NCI-H128 (cell line): ENCODE measurements around the gene NUP98.

Experiments used
- DNase-seq: peaks from one replicate; lab custom pipeline; 2025; ENCODE audit not compliant: unreplicated experiment; lab: John Stamatoyannopoulos, UW

The NUP98 gene

GRCh38 chr11:3797329-3798090 lies at the start of gene NUP98:
TSS of gene NUP98 (minus strand) at chr11:3797554. CDS start at chr11:3782117, 15,437 bp downstream.
- peak; percentile 99 for DNase-seq

GRCh38 chr11:3845670-3846069 lies 48.3 kb upstream of the NUP98 start:
- DNase-seq: no peak

DNA sequence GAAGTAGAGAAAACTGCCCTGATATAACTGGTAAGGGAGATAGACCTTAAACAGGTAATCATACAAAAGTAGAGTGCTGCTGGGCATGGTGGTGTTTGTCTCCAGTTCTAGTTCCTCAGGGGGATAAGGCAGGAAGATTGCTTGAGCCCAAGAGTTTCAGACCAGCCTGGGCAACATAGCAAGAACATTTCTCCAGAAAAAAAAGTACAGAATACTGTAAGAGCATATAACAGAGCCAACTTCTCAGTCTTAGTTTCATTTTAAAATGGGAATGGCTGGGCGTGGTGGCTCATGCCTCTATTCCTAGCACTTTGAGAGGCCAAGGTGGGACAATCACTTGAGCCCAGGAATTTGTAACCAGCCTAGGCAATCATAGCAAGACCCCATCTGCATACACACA lies 47.9 kb upstream of the NUP98 start:
- no peak for DNase-seq

GRCh38 chr11:3843326-3843725 lies 46.0 kb upstream of the NUP98 start:
- DNase-seq: no peak

- peak; percentile 34 for DNase-seq
These were observed 44.3 kb upstream of the NUP98 start for GRCh38 chr11:3841426-3842350.

DNA sequence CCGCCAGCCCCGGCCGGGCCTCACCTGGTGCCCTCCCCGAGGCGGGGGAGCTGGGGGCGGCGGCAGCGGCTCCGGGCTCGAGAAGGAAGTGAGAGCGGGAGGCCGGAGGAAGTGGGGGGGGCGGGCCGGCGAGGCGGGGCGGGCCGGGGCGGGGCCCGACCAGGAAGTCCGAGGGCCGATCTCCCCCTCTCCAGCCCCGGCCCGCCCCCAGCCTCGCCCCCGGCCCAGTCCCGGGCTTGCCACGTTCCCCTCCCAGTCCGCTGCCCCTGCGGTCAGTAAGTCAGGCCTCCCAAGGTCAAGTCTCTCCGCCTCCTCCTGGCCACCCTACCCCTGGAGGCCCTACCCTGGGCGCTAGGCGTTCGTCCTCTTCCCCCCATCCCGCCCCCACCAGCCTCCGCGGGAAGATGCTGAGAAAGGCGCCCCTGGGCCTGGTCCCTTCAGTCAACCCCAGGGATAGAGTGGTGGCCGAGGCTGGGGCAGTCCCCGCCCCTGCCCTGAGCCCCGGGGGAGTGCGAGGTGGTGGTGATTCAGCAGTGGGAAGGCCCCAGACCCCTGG lies 43.6 kb upstream of the NUP98 start, which contains the start of gene RHOG:
TSS of gene RHOG (minus strand) at position 90 of the 556 bp plus-strand sequence. CDS start 12,821 bp downstream, outside the sequence.
- DNase-seq: no peak

DNA sequence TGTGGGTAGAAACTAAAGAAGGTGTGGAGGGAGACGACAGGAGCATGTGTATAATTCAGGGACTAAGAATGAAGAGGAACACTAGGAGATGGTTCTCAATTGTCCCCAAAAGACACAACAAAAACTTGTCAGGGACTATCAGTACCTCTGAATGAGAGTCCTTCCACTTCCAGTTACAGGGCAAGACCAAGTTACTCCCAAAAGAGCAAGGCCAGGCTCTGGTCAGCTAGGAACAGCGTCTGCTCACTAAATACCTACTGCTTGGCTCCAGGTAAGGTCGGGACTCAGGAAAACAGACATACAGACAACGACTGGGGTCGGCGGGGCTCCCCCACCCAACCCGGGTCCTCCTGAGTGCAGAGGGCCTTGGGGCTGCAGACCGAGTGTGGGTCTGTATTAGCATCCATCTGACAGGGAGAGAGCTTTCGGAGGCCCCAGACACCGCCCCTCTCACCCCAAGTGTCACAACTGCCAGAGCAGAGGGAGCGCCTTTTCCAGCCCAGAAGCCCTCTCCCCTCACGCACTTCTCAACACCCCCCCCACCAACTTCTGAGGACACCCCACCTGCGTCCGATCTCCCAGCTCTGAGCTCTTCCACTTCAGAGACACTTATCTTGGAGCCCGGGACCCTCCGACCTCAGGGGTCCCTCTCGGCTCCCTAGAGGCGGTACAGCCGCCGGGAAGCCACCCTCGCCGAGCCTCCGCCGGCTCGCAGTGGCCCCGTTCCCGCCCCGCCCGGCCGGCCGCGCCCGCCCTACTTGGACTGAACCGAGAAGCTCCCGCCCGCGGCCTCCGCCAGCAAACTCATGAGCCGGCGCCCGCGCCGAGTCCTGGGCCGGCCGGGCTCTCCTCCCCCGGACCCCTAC lies 42.9 kb upstream of the NUP98 start:
- DNase-seq: no peak

- no peak for DNase-seq
These were observed 41.1 kb upstream of the NUP98 start for GRCh38 chr11:3838504-3838903.

GRCh38 chr11:3837793-3838192 lies 40.4 kb upstream of the NUP98 start:
- DNase-seq: no peak

DNA sequence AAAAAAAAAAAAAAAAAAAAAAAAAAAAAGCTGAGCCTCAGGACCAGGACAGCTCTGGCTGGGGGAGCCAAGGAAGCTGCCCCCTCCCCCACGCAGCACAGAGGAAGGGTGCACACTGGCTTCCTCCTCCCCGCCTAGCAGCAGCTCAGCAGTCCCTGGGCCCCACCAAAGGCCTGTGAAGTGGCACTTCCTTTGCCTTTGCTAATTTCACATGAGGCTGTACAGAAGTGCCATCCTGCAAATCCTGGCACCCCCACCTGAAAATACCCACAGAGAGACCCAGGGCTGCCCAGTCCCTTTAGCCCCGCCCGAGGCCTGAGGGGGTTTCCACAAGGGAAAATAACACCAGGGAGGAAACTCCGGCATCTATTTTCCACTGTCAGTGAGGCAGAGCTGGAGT lies 39.5 kb upstream of the NUP98 start:
- DNase-seq: no peak

GRCh38 chr11:3835751-3836150 lies 38.4 kb upstream of the NUP98 start:
- DNase-seq: no peak

DNA sequence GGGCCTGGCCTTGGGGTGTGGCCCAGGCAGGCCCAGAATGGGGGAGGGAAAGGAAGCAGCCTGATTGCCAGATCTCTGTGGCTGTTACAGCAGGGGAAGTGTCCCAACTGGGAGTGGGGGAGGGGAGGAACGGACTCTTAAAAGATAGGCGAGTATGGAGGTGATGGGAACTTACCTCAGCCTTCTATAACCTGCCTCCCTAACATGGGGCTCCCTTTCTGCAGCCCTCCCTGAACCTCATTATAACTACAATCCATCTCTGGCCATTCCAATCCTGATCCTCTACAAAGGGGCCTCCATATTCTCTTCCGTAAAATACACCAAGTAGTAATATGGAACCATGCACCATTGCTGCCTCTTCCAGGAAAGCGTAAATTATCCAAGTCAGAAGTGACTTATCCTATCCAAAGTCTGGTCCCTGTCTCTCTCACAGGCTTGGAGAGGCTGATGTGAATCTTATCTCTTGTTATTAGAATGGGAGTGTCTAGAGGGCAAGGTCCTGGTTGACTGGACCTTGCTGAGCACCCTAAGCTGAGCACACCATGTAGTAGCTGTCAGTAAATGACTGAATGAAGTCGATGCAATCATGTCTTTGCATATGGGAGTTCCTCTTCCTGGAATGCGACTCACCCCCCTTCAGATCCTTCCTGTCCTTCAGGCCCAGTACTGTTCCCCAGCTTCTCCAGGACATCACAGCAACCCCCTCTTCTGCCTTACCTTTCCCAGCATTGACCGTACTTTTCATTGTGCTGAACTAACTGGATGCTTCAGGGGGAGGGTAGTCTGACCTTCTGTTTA lies 37.5 kb upstream of the NUP98 start:
- DNase-seq: no peak

GRCh38 chr11:3834349-3834663 lies 37.0 kb upstream of the NUP98 start:
- DNase-seq: no peak

DNA sequence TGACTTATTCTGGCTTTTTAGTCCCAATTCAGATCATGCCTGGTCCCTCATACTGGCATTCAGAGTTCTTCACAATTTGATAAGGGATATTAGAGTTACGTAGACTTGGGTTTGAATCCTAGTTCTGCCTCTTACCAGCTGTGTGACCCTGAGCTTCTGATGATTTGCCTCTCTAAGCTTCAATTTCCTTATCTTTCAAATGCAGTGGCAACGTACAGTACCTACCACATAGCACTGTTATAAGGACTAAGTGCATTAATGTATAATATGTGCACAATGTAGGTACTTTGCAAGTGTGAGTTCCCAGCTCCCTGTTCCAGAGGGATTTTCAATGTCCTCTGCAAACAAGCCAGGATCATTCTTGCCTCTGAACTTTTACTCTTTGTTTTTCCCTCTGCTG lies 36.1 kb upstream of the NUP98 start:
- no peak for DNase-seq

- no peak for DNase-seq
These were observed 35.5 kb upstream of the NUP98 start for GRCh38 chr11:3832816-3833215.

GRCh38 chr11:3831378-3832239 lies 34.3 kb upstream of the NUP98 start:
- DNase-seq: no peak

- DNase-seq: no peak
These were observed 33.4 kb upstream of the NUP98 start for GRCh38 chr11:3830730-3831129.

GRCh38 chr11:3830088-3830487 lies 32.7 kb upstream of the NUP98 start:
- DNase-seq: no peak
